ENCODE results near the gene APBB1IP. TPM values are rescaled to one million over a fixed set of nuclear protein-coding genes. Genes with fewer than 3 reads are reported as not detected.

Gene APBB1IP
- total and polyA plus RNA-seq, 2 donors (not counting 3 experiments of a cell fraction or from before 2014, with no cell fraction given) = not detected

GRCh38 chr10:26516540-26517101 is 78.5 kb downstream of the APBB1IP start:
- no peaks in the 10 kb centered on the region for H3K79me2 ChIP-seq (ENCODE audit: control insufficient read depth, insufficient read depth, low read length)
- H3K4me1 ChIP-seq (ENCODE audit: control insufficient read depth, extremely low read depth, insufficient read depth, low read length) = no peaks in the 10 kb centered on the region
- dilution Hi-C loops (cut with MboI; ENCODE audit: extremely low pct_ligation_motif_present, low sequenced_read_pairs) (no loop called here), intact Hi-C loops (cut with micrococcal nuclease) (no loop called here)
- BruUV-seq (replicated peaks) = no TSS peak
- H3K9me1 ChIP-seq (replicated peaks; ENCODE audit: control insufficient read depth, extremely low read depth, insufficient read depth, low read length) = no peaks in the 10 kb centered on the region
- peaks cover 2% of the 10 kb centered on the region for H3K9me3 ChIP-seq (replicated peaks; ENCODE audit: control insufficient read depth, insufficient read depth, low read length)
- no peak for TF ChIP-seq JUN (IDR thresholded peaks at IDR 0.05; ENCODE audit: borderline replicate concordance, insufficient read depth, insufficient read length, low read depth)
- no peak for TF ChIP-seq POLR2AphosphoS5 (IDR thresholded peaks at IDR 0.05; ENCODE audit: insufficient read depth, low read depth, low read length)
- no peak for TF ChIP-seq MYC (IDR thresholded peaks at IDR 0.05; ENCODE audit: low read depth, low read length)
- TF ChIP-seq GATA2 (IDR thresholded peaks at IDR 0.05; ENCODE audit: insufficient read depth, insufficient read length, low read depth, low read length) = no peak
- no peak for TF ChIP-seq EZH2 (IDR thresholded peaks at IDR 0.05; ENCODE audit: borderline replicate concordance, low read depth, low read length, severe bottlenecking)
- H3K4me3 ChIP-seq (replicated peaks in 1 of 3; ENCODE audit: insufficient read depth in 1 of 3, low read depth in 1 of 3, low read length in 3 of 3) = no peak overlapping the region
- H4K20me1 ChIP-seq (replicated peaks; ENCODE audit: control insufficient read depth, extremely low read depth, insufficient read depth, low read length) = no peaks in the 10 kb centered on the region
- H2AFZ ChIP-seq (ENCODE audit: low read depth, low read length) = no peak overlapping the region
- ChIA-PET POLR2A (no interaction called here), CTCF (no interaction called here)
- no peak overlapping the region for H3K4me2 ChIP-seq (ENCODE audit: insufficient read depth, low read length)
- DNase-seq (ENCODE audit: low read depth, low spot score) (no peak), FAIRE-seq (no peak)
- H3K36me3 ChIP-seq (ENCODE audit: control insufficient read depth in 2 of 2, extremely low read depth in 1 of 2, insufficient read depth in 2 of 2, low read length in 2 of 2) = no peaks in the 10 kb centered on the region
- no peak overlapping the region for H3K9ac ChIP-seq (replicated peaks; ENCODE audit: extremely low read depth, insufficient read depth, low read length)
- H3K27me3 ChIP-seq (ENCODE audit: control insufficient read depth in 2 of 2, insufficient read depth in 2 of 2, low read length in 2 of 2) = no peaks in the 10 kb centered on the region
- H3K27ac ChIP-seq (ENCODE audit: insufficient read depth, low read depth, low read length) = no peak overlapping the region

GRCh38 chr10:26517141-26517867 is 79.2 kb downstream of the APBB1IP start:
- H3K9me1 ChIP-seq (replicated peaks; ENCODE audit: control insufficient read depth, extremely low read depth, insufficient read depth, low read length) = no peaks in the 10 kb centered on the region
- no peak overlapping the region for H3K4me2 ChIP-seq (ENCODE audit: insufficient read depth, low read length)
- no peaks in the 10 kb centered on the region for H4K20me1 ChIP-seq (replicated peaks; ENCODE audit: control insufficient read depth, extremely low read depth, insufficient read depth, low read length)
- no peak overlapping the region for H3K27ac ChIP-seq (ENCODE audit: insufficient read depth, low read depth, low read length)
- dilution Hi-C loops (cut with MboI; ENCODE audit: extremely low pct_ligation_motif_present, low sequenced_read_pairs) = no loop called here
- intact Hi-C loops (cut with micrococcal nuclease) = no loop called here
- H3K4me3 ChIP-seq (replicated peaks in 1 of 3; ENCODE audit: insufficient read depth in 1 of 3, low read depth in 1 of 3, low read length in 3 of 3) = no peak overlapping the region
- H3K9me3 ChIP-seq (replicated peaks; ENCODE audit: control insufficient read depth, insufficient read depth, low read length) = peaks cover 2% of the 10 kb centered on the region
- ChIA-PET CTCF (no interaction called here), POLR2A (no interaction called here)
- H3K27me3 ChIP-seq (ENCODE audit: control insufficient read depth in 2 of 2, insufficient read depth in 2 of 2, low read length in 2 of 2) = no peaks in the 10 kb centered on the region
- H3K36me3 ChIP-seq (ENCODE audit: control insufficient read depth in 2 of 2, extremely low read depth in 1 of 2, insufficient read depth in 2 of 2, low read length in 2 of 2) = no peaks in the 10 kb centered on the region
- H3K9ac ChIP-seq (replicated peaks; ENCODE audit: extremely low read depth, insufficient read depth, low read length) = no peak overlapping the region
- DNase-seq (ENCODE audit: low read depth, low spot score) = no peak
- H3K79me2 ChIP-seq (ENCODE audit: control insufficient read depth, insufficient read depth, low read length) = no peaks in the 10 kb centered on the region
- H2AFZ ChIP-seq (ENCODE audit: low read depth, low read length) = no peak overlapping the region
- no peaks in the 10 kb centered on the region for H3K4me1 ChIP-seq (ENCODE audit: control insufficient read depth, extremely low read depth, insufficient read depth, low read length)
- no TSS peak for BruUV-seq (replicated peaks)
- TF ChIP-seq MAX (IDR thresholded peaks at IDR 0.05; ENCODE audit: insufficient read depth, insufficient read length) = no peak
- no peak for TF ChIP-seq FOS (IDR thresholded peaks at IDR 0.05; ENCODE audit: borderline replicate concordance, insufficient read depth, low read length)
- no peak for TF ChIP-seq POLR2AphosphoS5 (IDR thresholded peaks at IDR 0.05; ENCODE audit: insufficient read depth, low read depth, low read length)
- FAIRE-seq = peak; percentile 83
